Measurements from ENCODE around the gene JADE3. TPM values are rescaled to one million over a fixed set of nuclear protein-coding genes. Genes with fewer than 3 reads are reported as not detected.

JADE3 gene
- polyA plus RNA-seq, 1 donor from 2014 or later, result 6.8 TPM

GRCh38 chrX:46918434-46918833, 6.2 kb downstream of the JADE3 start:
- no peaks in the 10 kb centered on the region for H3K36me3 ChIP-seq (ENCODE audit: insufficient read depth, low read length)
- no peaks in the 10 kb centered on the region for H3K9me2 ChIP-seq (ENCODE audit: insufficient read depth, low read length)
- TF ChIP-seq REST (IDR thresholded peaks at IDR 0.05; ENCODE audit: borderline replicate concordance) (no peak), EP300 (conservative IDR thresholded peaks at IDR 0.05; ENCODE audit: poor library complexity, severe bottlenecking) (no peak), RAD21 (conservative IDR thresholded peaks at IDR 0.05) (no peak), CTCF (IDR thresholded peaks at IDR 0.05; ENCODE audit: poor library complexity, severe bottlenecking) (no peak), TAF1 (IDR thresholded peaks at IDR 0.05; ENCODE audit: low read depth) (no peak), EZH2 (IDR thresholded peaks at IDR 0.05; ENCODE audit: borderline replicate concordance, insufficient read depth, low read length, poor library complexity, severe bottlenecking) (no peak), POLR2AphosphoS5 (IDR thresholded peaks at IDR 0.05) (no peak), SMC3 (conservative IDR thresholded peaks at IDR 0.05; ENCODE audit: poor library complexity) (no peak), MXI1 (conservative IDR thresholded peaks at IDR 0.05; ENCODE audit: poor library complexity, severe bottlenecking) (no peak)
- no peak overlapping the region for H2AFZ ChIP-seq (ENCODE audit: low read depth, low read length)
- no peak overlapping the region for H3K9ac ChIP-seq (ENCODE audit: low read length)
- no peaks in the 10 kb centered on the region for H3F3A ChIP-seq (ENCODE audit: insufficient read depth, low read length, poor library complexity, severe bottlenecking)
- H3K79me2 ChIP-seq (replicated peaks; ENCODE audit: insufficient read depth, low read length), result peaks cover 44% of the 10 kb centered on the region
- no peak overlapping the region for H3K4me2 ChIP-seq (ENCODE audit: low read length)
- no peaks in the 10 kb centered on the region for H4K20me1 ChIP-seq (ENCODE audit: insufficient read depth)
- no peak overlapping the region for H3K4me3 ChIP-seq (ENCODE audit: low read length)
- no peaks in the 10 kb centered on the region for H3K27me3 ChIP-seq (ENCODE audit: insufficient read depth, low read depth, low read length)
- no peak overlapping the region for H3K27ac ChIP-seq (ENCODE audit: low read length)
- no peaks in the 10 kb centered on the region for H3K9me3 ChIP-seq (ENCODE audit: low read length)

DNA sequence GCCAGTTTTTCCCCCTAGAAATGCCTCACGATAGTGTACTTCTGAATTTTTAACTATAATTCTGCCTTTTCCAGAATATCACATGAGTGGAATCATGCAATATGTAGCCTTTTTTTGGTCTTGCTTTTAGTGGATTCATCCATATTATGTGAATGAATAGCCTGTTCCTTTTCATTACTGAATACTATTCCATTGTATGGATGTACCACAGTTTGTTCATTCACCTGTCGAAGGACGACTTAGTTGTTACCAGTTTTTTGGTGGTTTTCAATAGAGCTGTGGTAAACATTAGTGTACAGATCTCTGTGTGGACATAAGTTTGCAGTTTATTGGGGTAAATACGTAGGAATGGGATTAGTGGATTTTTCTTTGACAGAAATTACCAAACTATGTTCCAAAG, 8.0 kb downstream of the JADE3 start:
- H3K4me3 ChIP-seq (ENCODE audit: low read length), result no peak overlapping the region
- TF ChIP-seq EP300 (conservative IDR thresholded peaks at IDR 0.05; ENCODE audit: poor library complexity, severe bottlenecking), result no peak
- H3K9me3 ChIP-seq (ENCODE audit: low read length), result no peaks in the 10 kb centered on the region
- H3K27ac ChIP-seq (ENCODE audit: low read length), result no peak overlapping the region
- H3F3A ChIP-seq (ENCODE audit: insufficient read depth, low read length, poor library complexity, severe bottlenecking), result no peaks in the 10 kb centered on the region
- no peaks in the 10 kb centered on the region for H3K9me2 ChIP-seq (ENCODE audit: insufficient read depth, low read length)
- H3K9ac ChIP-seq (ENCODE audit: low read length), result no peak overlapping the region
- no peak overlapping the region for H3K4me2 ChIP-seq (ENCODE audit: low read length)
- peaks cover 36% of the 10 kb centered on the region for H3K79me2 ChIP-seq (replicated peaks; ENCODE audit: insufficient read depth, low read length)
- no peaks in the 10 kb centered on the region for H3K27me3 ChIP-seq (ENCODE audit: insufficient read depth, low read depth, low read length)
- H2AFZ ChIP-seq (ENCODE audit: low read depth, low read length), result no peak overlapping the region
- no peaks in the 10 kb centered on the region for H3K36me3 ChIP-seq (ENCODE audit: insufficient read depth, low read length)
- no peaks in the 10 kb centered on the region for H4K20me1 ChIP-seq (ENCODE audit: insufficient read depth)

GRCh38 chrX:46922611-46923010, 10.4 kb downstream of the JADE3 start:
- peaks cover 26% of the 10 kb centered on the region for H3K79me2 ChIP-seq (replicated peaks; ENCODE audit: insufficient read depth, low read length)

More at GRCh38 chrX:46922611-46923010, 10.4 kb downstream of the JADE3 start:
- Histone ChIP-seq H3K9ac (ENCODE audit: low read length) (no peak overlapping the region), H3K36me3 (ENCODE audit: insufficient read depth, low read length) (no peaks in the 10 kb centered on the region), H3K27me3 (ENCODE audit: insufficient read depth, low read depth, low read length) (no peaks in the 10 kb centered on the region), H3K4me3 (ENCODE audit: low read length) (no peak overlapping the region), H3K9me3 (ENCODE audit: low read length) (no peaks in the 10 kb centered on the region), H2AFZ (ENCODE audit: low read depth, low read length) (no peak overlapping the region), H3F3A (ENCODE audit: insufficient read depth, low read length, poor library complexity, severe bottlenecking) (no peaks in the 10 kb centered on the region), H3K9me2 (ENCODE audit: insufficient read depth, low read length) (no peaks in the 10 kb centered on the region), H3K4me2 (ENCODE audit: low read length) (no peak overlapping the region), H3K27ac (ENCODE audit: low read length) (no peak overlapping the region), H4K20me1 (ENCODE audit: insufficient read depth) (no peaks in the 10 kb centered on the region)
- TF ChIP-seq EP300 (conservative IDR thresholded peaks at IDR 0.05; ENCODE audit: poor library complexity, severe bottlenecking), result no peak
